HG03280 (cell line): ENCODE results near the gene SEMA4F.

Experiments used
- ATAC-seq: cut with Tn5 transposase; IDR thresholded peaks from one replicate; pipeline ENCODE4 v1.9.1; 2021; ENCODE audit warnings: mild to moderate bottlenecking, moderate library complexity; ENCODE audit not compliant: unreplicated experiment

The SEMA4F gene

DNA sequence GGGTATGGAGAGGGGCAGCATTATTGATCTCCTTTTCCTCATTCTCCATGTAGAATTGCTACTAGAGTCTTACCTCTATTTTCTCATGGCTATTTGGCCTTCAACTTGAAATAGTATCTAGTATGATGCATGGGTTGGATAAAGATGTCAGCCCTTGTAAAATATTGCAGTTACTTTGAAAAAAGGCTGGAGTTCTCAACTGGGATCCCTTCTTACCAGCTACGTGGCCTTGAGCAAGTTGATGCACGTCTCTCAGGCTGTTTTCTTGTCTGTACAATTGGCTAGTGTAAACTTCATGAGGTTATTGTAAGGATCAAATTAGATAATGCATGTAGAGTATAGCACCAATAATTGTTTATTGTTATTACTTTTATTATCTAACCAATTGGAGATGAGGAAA is 50.2 kb downstream of the SEMA4F start:
- ATAC-seq, result no peak

DNA sequence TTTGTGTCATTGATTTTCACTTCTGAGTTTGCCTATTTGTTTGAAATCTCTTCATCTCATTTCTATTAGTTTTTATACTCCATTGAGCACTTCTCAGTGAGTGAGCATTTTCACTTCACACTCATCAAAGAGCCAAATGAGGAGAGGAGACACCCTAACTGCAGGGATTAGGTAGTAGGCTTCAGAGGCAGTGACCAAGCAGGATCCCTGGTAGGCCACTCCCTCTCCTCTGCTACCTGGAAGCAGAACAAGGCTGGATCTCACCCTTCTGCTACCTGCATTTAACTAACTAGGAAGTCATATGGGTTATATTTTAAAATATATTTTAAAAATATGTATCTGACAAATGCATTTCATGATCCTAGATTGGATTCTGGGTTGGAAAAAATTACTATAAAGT is 52.7 kb downstream of the SEMA4F start:
- ATAC-seq, result no peak

DNA sequence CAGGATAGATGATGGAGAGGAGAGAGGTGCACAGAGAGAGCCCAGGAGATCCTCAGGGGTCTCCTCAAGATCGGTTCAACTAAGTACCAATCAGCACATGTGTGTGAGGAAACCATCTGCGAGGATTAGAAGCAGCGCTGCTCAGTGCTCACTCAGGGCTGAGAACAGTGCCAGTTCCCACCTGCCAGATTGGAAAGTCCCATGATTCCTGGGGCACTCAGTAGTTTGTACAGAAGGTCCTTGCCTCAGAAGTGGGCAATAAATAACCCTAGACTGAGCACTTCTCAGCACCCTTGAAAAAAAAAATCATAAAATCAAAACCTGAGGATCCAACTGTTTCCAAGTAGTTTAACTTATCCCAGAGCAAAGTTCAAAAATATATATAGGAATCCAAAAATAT is 53.8 kb downstream of the SEMA4F start:
- ATAC-seq, result no peak

DNA sequence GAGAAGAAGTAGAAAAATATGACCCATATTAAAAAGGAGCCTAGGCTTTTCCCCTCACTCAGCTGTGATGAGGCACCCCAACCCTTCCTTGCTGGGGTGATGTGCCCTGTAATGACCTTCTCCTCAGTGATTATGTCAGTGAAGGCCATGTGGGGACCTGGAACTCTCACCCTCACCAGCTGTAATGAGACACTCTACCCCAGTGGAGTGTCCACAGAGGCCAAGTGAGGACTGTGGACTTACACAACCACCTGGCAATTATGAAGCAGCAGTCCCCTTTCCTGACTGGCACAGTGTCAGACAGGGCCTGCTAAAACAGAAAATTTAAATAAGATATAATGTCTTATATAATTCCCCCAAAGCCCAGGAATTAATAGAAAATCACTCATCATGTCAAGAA is 54.2 kb downstream of the SEMA4F start:
- no peak for ATAC-seq

DNA sequence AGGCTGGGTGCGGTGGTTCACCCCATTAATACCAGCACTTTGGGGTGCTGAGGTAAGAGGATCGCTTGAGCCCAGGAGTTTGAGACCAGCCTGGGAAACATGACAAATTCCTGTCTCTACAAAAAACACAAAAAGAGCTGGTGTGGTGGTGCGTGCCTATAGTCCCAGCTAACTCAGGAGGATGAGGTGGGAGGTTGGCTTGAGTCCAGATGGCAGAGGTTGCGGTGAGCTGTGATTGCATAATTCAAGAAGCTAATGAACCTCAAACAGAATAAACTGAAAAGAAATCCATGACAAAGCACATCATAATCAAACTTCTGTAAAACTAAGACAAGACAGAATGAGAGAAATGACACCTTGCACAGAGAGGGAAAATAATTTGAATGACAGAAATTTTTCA is 54.8 kb downstream of the SEMA4F start:
- ATAC-seq, result no peak

DNA sequence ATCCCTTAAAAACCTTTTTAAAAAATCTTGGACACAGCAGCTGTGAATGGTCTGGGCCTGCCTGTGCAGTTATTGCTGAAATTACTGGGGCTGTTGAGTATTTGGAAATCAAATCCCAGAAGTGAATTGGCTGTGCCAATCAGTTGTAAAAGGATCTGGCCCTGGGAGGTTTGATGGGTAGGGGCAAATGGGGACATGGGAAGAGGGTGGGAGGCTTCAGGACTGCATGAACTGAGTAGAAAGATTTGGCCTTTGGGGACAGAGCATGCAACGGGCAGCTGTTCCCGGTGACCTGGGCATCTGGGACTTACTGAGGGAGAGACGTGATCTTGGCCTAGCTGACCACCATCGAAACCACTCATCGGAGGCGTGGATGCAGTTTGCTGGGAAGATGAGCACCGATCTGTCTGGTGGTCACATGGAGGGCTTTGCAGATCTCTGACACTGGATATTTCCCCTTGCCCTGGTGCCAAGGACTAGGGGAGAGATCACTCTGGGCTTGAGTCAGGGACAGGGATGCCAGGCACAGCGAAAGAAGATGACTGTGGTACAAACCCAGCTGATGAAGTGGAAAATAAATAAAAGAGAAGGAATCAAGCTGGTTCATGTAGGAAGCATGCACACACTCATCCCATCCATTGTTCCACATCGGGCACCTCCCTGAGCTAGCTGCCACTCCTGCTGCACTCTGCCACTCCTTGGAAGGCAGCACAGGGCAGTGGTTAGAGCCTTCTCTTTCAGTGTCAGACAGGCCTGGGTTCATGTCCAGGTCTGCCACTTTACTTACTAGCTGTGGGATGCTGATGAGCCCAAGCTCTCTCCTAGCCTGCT is 58.4 kb downstream of the SEMA4F start:
- ATAC-seq, result no peak

DNA sequence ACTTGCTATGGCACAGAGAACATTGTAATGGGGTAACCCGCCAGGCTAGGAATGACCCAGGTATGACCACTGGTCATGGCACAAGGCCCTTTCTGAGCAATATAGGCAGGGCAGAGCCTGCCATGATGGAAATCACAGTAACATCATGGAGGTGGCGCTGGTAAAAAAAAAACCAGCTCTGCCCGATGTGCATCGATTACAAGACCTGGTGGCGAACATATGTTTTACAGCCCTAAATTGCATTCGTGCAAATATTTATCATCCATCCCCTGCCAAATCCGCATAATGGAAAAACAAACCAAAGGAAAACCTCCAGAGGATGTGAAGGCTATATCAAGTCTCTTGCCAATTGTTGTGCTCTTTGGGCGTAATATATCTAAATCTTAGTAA is 60.6 kb downstream of the SEMA4F start:
- ATAC-seq, result no peak

DNA sequence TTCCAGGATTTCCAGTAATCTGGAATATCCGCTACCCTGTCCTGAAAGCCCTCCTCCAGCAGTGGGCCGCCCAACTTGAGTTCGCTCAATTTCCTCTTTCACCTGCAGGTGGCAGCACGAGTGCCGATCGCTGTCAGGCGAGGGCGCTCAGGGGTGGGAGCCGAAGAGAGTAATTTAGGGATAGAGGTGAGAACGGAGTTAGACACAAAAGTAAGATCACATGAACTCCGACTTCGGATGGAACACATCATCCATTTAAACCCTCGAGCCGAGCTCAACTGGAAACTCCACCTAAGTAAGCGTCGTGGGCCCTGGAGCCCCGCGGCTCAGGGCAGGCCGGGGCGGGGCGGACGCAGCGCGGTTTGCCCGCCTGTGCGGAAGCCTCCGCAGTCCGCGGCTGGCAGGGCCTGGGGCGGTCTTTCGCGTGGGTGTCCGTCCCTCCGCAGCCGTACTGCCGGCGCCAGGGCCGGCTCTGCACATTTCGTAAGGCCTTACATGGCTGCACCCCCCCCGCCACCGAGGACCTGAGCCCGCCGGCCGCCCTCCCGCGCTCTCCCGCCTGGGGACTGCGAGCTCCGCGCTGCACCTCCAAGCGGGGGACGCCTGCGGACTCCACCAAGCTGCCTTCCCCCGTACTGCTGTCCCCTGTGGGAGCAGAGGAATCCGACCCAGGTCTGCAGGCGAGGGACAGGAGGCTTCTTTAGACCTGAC is 61.2 kb downstream of the SEMA4F start:
- ATAC-seq, result peak; percentile 93

DNA sequence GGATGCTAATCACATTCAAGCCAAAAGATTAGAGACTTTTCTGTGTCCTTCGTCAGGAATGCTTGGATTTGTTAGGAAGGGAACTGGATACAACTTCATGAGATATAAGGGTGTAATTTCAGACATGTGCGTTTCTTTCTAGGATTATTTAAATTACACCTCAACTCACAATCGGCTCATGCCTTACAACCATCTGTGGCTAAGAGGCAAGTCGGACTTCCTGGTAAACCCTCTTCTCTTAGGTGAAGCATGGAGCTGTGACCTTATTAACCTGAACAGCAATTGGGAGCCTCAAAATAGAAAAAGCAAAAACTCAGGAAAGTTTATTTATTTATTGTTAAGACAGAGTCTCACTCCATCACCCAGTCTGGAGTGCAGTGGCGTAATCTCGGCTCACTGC is 61.8 kb downstream of the SEMA4F start:
- ATAC-seq, result no peak

DNA sequence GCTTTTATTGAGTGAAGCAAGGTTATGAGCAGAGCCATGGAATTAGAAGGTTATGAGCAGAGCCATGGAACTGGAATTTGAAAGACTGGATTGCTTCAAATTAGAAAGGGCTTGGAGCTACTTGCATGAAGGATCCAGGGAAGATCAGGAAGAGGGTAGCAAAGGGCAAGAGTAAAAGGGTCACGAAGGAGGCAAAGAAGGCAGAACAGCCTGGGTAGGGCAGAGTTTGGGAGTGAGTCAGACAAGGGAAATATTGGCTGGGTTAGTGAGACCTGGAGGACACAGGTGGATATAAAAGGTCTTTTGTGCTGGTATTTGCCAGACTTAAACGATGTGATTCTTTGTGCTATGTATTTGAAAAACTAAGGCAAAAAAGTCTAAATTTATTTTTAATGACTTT is 65.0 kb downstream of the SEMA4F start:
- ATAC-seq, result no peak

DNA sequence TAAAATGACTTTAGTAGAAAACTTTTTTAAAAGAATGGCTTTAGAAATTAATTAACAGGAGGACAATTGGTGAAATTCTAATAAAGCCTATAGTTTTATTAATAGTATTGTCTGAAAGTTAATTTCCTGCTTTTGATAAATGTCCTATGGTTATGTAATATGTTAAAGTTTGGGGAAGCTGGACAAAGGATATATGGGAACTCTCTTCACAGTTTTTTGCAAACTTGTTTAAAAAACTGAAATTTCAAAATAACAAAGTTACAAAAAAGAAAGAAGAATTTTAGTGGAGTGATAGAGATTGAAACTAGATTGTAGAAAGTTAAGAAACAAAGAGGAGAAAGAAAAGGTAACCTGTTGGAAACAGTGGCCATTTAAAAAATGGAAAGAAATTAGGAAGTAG is 67.3 kb downstream of the SEMA4F start:
- ATAC-seq, result no peak

DNA sequence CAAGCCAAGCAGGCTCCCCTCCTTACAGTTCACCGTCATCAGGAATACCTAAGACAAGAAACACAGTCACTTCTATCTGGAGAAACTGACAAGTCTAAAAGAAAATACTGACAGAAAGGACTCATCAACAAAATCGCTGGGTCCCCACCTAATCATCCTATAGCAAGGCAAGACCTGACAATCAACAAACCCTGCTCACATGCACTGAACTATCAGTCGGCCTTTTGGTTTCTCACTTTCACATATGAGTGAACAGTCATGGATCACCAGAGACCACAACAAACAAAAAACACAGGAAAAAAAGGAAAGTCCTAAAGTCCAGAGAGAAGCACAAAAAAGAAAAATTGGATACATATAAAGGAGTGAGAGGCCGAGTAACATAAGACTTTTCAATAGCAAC is 70.4 kb downstream of the SEMA4F start:
- no peak for ATAC-seq

DNA sequence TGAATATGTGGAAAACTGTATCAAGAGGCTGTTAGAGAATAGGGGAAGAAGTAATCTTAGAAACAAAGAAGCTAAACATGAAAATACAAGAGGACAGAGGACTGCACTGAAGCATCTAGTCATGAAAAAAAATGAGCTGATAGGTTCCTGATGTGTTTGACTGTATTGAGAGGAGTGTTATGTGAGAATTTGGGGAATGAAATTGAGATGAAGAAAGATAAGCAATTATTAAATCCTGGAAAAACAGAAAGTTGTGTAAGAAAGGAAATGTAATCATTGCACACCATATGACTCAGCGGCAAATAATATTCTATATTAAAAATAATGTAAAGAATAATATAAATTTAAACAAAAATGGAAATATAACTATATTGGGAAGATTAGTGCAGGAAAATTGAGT is 71.2 kb downstream of the SEMA4F start:
- no peak for ATAC-seq

DNA sequence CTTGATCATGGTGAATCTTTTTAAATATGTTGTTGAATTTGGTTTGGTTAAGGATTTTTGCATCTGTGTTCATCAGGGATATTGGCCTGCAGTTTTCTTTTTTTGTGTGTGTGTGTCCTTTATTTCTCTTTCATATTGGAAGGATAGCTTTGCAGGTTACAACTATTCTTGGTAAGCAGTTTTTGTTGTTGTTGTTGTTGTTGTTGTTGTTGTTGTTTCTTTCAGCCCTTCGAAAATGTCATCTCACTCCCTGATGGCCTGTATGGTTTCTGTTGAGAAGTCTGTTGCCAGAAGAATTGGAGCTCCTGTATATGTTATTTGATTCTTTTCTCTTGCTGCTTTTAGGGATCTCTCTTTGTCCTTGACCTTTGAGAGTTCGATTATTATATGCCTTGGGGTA is 74.8 kb downstream of the SEMA4F start:
- no peak for ATAC-seq

DNA sequence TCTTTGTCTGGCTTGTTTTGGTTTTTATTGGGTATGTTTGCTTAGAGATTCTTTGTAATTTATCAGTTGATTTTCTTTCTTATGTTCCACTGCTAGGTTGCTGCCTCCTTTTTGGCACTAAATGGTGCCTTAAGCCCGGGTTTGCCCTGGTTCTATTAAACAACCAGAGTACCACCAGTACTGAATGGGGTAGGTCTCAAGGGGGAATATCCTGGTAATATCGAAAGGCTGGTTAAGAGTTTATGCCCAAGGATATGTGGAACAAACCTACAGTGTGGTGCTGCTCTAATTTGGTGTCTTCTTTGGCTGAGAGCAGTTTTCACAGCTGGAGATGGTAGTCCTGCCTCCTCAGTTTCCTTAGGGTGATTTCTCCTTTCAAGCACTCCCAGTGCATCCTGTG is 76.5 kb downstream of the SEMA4F start:
- ATAC-seq, result no peak
